Suppressor macrophage (primary cell): Measurements from ENCODE around the gene SLC4A4.

ENCODE experiments used
- DNase-seq, 4 experiments: peaks; one replicate each; pipeline ENCODE4 v3.0.0-alpha.2; 2020 to 2022

SLC4A4 gene

GRCh38 chr4:71415491-71415890 is 76.7 kb downstream of the SLC4A4 start:
- DNase-seq, result no peak

GRCh38 chr4:71417150-71417549 is 78.3 kb downstream of the SLC4A4 start:
- DNase-seq, result no peak

- no peak for DNase-seq
Observed at GRCh38 chr4:71426381-71427042, 87.7 kb downstream of the SLC4A4 start.

GRCh38 chr4:71429106-71429505 is 90.3 kb downstream of the SLC4A4 start:
- DNase-seq, result no peak

GRCh38 chr4:71429962-71430361 is 91.1 kb downstream of the SLC4A4 start:
- no peak for DNase-seq

- peak in 2 of 4 experiments; percentile 4 to 6 for DNase-seq
Observed at GRCh38 chr4:71430609-71431008, 91.8 kb downstream of the SLC4A4 start.

GRCh38 chr4:71440612-71441011 is 101.8 kb downstream of the SLC4A4 start:
- no peak for DNase-seq

GRCh38 chr4:71441186-71442169 is 102.7 kb downstream of the SLC4A4 start:
- DNase-seq, result no peak

GRCh38 chr4:71442336-71442735 is 103.5 kb downstream of the SLC4A4 start:
- no peak for DNase-seq

- no peak for DNase-seq
Observed at GRCh38 chr4:71444395-71444794, 105.6 kb downstream of the SLC4A4 start.

- DNase-seq, result no peak
Observed at GRCh38 chr4:71445811-71446210, 107.0 kb downstream of the SLC4A4 start.

GRCh38 chr4:71446479-71447081 is 107.8 kb downstream of the SLC4A4 start:
- DNase-seq, result no peak

GRCh38 chr4:71449040-71449439 is 110.2 kb downstream of the SLC4A4 start:
- DNase-seq, result no peak

GRCh38 chr4:71449878-71450277 is 111.1 kb downstream of the SLC4A4 start:
- DNase-seq, result no peak

GRCh38 chr4:71453531-71453930 is 114.7 kb downstream of the SLC4A4 start:
- no peak for DNase-seq

- no peak for DNase-seq
Observed at GRCh38 chr4:71456841-71457240, 118.0 kb downstream of the SLC4A4 start.

- no peak for DNase-seq
Observed at GRCh38 chr4:71460371-71460770, 121.6 kb downstream of the SLC4A4 start.

GRCh38 chr4:71461422-71461821 is 122.6 kb downstream of the SLC4A4 start:
- no peak for DNase-seq

GRCh38 chr4:71466775-71467174 is 128.0 kb downstream of the SLC4A4 start:
- no peak for DNase-seq

GRCh38 chr4:71468116-71468710 is 129.4 kb downstream of the SLC4A4 start:
- DNase-seq, result no peak

- no peak for DNase-seq
Observed at GRCh38 chr4:71469541-71469940, 130.7 kb downstream of the SLC4A4 start.

- no peak for DNase-seq
Observed at GRCh38 chr4:71470524-71470923, 131.7 kb downstream of the SLC4A4 start.

GRCh38 chr4:71472946-71473345 is 134.1 kb downstream of the SLC4A4 start:
- DNase-seq, result no peak
